Stimulated activated CD4-positive, alpha-beta T cell treated with anti-CD3 and anti-CD28 coated beads, TNF-alpha, amount 100 ng/mL, for 48 hours (primary cell): ENCODE results near the gene RPS8.
"Not testable (repeated sequence)": the region's sequence is repeated elsewhere in the genome, so short reads cannot be mapped to it uniquely, and the experiment has no call there.

Experiments used
- DNase-seq, 3 donors: peaks; one replicate each; pipeline ENCODE4 v3.0.0-alpha.2; 2020; ENCODE audit warnings: low read depth in 3 of 3

The RPS8 gene

GRCh38 chr1:44803062-44803311 lies 27.6 kb downstream of the RPS8 start:
- no peak for DNase-seq

GRCh38 chr1:44803312-44804095 lies 28.2 kb downstream of the RPS8 start:
- no peak for DNase-seq

GRCh38 chr1:44805311-44806024 lies 30.1 kb downstream of the RPS8 start:
- DNase-seq: no peak

GRCh38 chr1:44806025-44806703 lies 30.8 kb downstream of the RPS8 start:
- no peak for DNase-seq

- no peak for DNase-seq
Observed at GRCh38 chr1:44806704-44807363, 31.5 kb downstream of the RPS8 start, which contains the start of gene DYNLT4. DYNLT4 (minus strand) TSS chr1:44807351; CDS start chr1:44806668, 683 bp downstream.

GRCh38 chr1:44807364-44808062 lies 32.2 kb downstream of the RPS8 start:
- DNase-seq: peak; percentile 83 to 88 (median 85)

DNA sequence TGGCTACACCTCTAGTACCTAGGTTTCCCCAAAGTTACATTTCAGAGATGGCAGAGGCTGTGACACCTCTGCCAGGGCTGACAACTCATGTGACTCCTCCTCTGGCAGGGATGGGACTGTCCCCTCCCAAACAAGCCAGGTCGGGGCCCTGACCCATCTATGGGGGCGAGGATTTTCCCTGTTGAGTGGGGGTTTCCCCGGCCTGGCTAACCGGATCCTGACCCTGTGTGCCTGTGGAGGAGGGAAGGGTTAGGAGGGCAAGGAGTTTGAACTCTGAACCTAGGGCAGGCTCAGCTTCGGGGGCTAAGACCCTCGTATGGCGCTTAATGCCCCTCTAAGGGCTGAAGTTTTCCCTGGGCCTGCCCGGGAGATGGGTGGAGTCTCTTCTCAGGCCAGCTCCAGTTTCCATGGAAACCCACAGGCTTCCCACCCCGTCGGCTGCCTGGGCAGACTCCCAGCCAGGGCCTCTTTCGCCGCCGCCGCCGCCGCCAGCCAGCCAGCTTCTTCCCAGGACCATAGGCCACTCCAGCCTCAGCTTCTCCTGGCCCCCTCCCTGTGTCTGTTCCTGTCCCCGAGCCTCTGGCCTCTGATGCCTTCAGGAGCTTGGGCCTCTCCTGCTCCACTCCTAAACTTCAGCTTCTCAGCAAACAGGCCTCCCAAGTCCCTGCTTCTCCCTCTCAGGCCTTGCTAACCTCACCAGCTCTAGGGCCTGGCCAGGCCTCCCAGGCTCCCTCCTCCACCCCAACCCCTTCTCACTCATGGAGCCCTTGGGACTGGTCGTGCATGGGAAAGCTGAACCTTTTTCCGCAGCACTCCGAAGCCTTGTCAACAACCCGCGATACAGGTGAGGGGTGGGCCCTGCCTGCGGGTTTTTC lies 33.0 kb downstream of the RPS8 start, which contains the start of gene BTBD19:
TSS of gene BTBD19 (plus strand) at position 461 of the 875 bp plus-strand sequence. CDS start at position 759, 298 bp downstream.
- DNase-seq: peak; percentile 71 to 77 (median 76)

- peak; percentile 78 to 86 (median 82) for DNase-seq
Observed at GRCh38 chr1:44808938-44809917, 33.9 kb downstream of the RPS8 start.

GRCh38 chr1:44810101-44810761 lies 34.9 kb downstream of the RPS8 start:
- DNase-seq: no peak

DNA sequence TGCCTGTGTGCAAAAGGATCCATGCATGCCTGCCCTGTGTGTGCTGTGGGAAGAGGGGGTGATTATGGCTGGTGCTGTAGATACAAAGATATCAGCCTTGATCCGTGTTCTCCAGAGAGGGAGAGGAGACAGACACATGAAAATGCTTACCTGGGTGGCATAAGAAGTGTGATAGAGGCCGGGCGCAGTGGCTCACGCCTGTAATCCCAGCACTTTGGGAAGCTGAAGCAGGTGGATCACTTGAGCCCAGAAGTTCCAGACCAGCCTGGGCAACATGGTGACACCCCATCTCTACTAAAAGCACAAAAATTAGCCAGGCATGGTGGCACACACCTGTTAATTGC lies 35.4 kb downstream of the RPS8 start:
- DNase-seq: not testable (repeated sequence)

GRCh38 chr1:44811234-44811633 lies 35.9 kb downstream of the RPS8 start:
- DNase-seq: no peak

- DNase-seq: no peak
Observed at GRCh38 chr1:44812822-44813543, 37.6 kb downstream of the RPS8 start.

DNA sequence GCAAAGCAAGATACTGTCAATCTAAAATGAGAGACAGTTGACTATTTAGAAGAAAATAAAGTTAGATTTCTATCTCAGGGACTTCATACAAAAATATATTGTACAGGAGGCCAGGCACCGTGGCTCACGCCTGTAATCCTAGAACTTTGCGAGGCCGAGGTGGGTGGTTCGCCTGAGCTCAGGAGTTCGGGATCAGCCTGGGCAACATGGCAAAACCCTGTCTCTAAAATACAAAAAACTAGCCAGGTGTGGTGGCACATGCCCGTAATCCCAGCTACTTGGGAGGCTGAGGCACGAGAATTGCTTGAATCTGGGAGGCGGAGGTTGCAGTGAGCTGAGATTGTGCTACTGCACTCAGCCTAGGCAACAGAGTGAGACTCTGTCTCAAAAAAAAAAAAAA lies 40.6 kb downstream of the RPS8 start:
- not testable (repeated sequence) for DNase-seq

DNA sequence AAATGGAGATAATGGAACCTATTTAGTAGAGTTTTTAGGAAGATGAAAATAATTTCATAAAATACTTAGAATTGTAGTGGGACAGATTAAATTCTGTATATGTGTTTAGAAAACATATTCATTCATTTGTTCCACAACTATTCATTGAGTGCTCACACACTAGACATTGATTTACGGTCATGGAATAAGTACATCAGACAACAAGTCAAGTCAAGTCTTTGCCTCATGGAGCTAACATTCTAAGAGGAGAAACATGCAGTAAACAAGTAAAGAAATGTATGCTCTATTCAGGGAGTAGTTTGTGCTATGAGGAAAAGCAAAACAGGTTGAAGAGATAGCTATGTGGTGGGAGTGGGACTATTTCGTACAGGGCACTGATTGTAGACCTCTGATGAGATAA lies 42.0 kb downstream of the RPS8 start:
- DNase-seq: no peak

DNA sequence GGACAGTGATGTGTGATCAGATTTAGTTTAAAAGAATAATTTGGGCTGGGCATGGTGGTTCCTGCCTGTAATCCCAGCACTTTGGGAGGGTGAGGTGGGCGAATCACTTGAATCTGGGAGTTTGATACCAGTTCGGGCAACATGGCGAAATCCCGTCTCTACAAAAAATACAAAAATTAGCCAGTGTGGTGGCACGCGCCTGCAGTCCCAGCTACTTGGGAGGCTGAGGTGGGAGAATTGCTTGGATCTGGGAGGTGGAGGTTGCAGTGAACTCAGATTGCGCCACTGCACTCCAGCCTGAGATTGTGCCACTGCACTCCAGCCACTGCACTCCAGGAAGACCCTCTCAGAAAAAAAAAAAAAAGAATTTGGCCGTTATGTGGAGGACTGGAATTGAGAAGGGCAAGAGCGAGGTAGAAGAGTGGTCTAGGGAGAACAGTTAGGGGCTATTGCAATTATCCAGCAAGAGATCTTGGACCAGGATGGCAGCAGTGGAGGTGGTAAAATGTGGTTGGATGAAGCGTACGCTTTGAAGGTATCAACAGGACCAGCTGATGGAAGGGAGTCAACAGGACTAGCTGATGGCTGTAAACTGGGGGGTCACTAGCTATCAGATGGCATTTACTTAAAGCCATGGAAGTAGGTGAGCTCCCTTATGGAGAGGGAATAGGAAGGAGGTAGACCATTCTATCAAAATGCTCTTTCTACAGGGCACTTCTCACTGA lies 42.6 kb downstream of the RPS8 start:
- DNase-seq: no peak

GRCh38 chr1:44819196-44819607 lies 43.9 kb downstream of the RPS8 start:
- DNase-seq: no peak

DNA sequence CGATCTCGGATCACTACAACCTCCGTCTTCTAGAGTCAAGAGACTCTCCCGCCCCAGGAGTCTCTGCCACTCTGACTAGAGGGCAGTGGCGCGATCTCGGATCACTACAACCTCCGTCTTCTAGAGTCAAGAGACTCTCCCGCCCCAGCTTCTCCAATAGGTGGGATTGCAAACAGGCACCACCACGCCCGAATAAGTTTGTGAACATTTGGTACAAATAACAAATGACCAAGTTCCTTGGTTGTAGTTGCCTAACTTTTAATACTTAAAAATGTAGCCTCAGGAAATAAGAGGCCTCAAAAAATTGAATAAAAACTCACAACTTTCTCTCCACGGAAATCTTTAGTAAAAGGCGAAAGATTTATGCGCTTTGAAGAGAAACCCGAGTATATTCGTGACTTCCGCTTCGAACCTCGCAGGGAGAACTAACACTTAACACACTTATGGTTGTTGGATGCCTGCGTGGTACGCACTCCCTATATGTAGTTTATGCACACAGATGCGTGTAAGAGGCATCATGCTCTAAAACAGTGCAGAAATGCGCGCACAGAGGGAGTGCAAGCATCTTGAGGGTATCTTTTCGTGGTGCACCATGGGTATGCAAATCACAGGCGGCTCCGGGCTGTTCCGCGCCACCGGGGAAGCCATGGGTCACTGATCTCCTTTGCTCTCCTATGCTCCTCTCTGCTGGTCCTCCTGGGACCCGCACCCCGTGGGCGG lies 44.4 kb downstream of the RPS8 start:
- DNase-seq: peak; percentile 70 to 86 (median 71)
